B cell (primary cell): Measurements from ENCODE around the gene VEZT. TPM values are rescaled to one million over a fixed set of nuclear protein-coding genes. Genes with fewer than 3 reads are reported as not detected.

Experiments
- ATAC-seq: fragments of 200-7000 bp; cut with Tn5 transposase; one replicate; pipeline ENCODE4 v1.10.0; 2021; ENCODE audit warnings: low read depth, mild to moderate bottlenecking, moderate number of reproducible peaks, moderate library complexity
- CTCF ChIA-PET: fragments of 350-600 bp; sonication (Branson Sonifier 250); formaldehyde crosslinking; loops from one replicate; lab custom pipeline; 2021; ENCODE audit warnings: antibody characterized with exemption, inconsistent platforms; lab: Charles Lee
- POLR2A ChIA-PET: fragments of 350-600 bp; sonication (Branson Sonifier 250); formaldehyde crosslinking; loops from one replicate; lab custom pipeline; 2021; ENCODE audit warnings: antibody characterized with exemption; lab: Charles Lee
- DNase-seq: peaks from one replicate; pipeline ENCODE4 v3.0.0; 2013
- H2AFZ ChIP-seq: 2 replicates; pipeline ENCODE4 v1.6.1; 2012; ENCODE audit warnings: mild to moderate bottlenecking, low read depth, low read length; ENCODE audit not compliant: insufficient read depth, poor library complexity, severe bottlenecking
- H3K27ac ChIP-seq, 2 donors: 1 replicate in 1 of 2; 2 replicates in 1 of 2; pipeline ENCODE4 v1.5.1; 2012 to 2013; ENCODE audit warnings: low read length in 2 of 2, mild to moderate bottlenecking in 2 of 2, moderate library complexity in 1 of 2
- H3K27me3 ChIP-seq, 4 experiments: fragments of 200-600 bp in 1 of 4; sonication (generic) in 1 of 4; replicated peaks in 1 of 4; 1 replicate in 2 of 4; 2 replicates in 2 of 4; pipeline versions ENCODE4 v1.6.1 to v1.7.0; 2013 to 2016; ENCODE audit warnings: low read length in 3 of 4, mild to moderate bottlenecking in 2 of 4, mixed read lengths in 1 of 4, moderate library complexity in 1 of 4; ENCODE audit not compliant: insufficient read depth in 4 of 4, control insufficient read depth in 3 of 4; ENCODE audit errors: control extremely low read depth in 1 of 4
- H3K36me3 ChIP-seq, 2 experiments: replicated peaks in 1 of 2; 1 replicate in 1 of 2; 2 replicates in 1 of 2; pipeline versions ENCODE4 v1.6.1 to v1.7.1; 2013; ENCODE audit warnings: low read length in 1 of 2; ENCODE audit not compliant: insufficient read depth in 2 of 2, control insufficient read depth in 1 of 2; ENCODE audit errors: control extremely low read depth in 1 of 2, extremely low read depth in 1 of 2
- H3K4me1 ChIP-seq, 2 donors: fragments of 200-600 bp in 1 of 2; sonication (generic) in 1 of 2; 1 replicate in 1 of 2; 2 replicates in 1 of 2; pipeline versions ENCODE4 v1.5.1 to v1.6.1; 2013 to 2017; ENCODE audit warnings: low read length in 2 of 2; ENCODE audit not compliant: control insufficient read depth in 2 of 2, insufficient read depth in 2 of 2
- H3K4me2 ChIP-seq: replicated peaks from 2 replicates; pipeline ENCODE3; 2012; ENCODE audit warnings: mild to moderate bottlenecking, low read depth, low read length; ENCODE audit not compliant: poor library complexity, severe bottlenecking
- H3K4me3 ChIP-seq, 5 experiments: fragments of 200-600 bp in 1 of 5; sonication (generic) in 1 of 5; 1 replicate in 3 of 5; 2 replicates in 2 of 5; pipeline versions ENCODE4 v1.5.1 to v1.7.0; 2011 to 2016; ENCODE audit warnings: low read length in 4 of 5, mild to moderate bottlenecking in 4 of 5, low read depth in 2 of 5, control low read depth in 1 of 5, moderate library complexity in 1 of 5; ENCODE audit not compliant: insufficient read depth in 1 of 5; ENCODE audit errors: control extremely low read depth in 1 of 5, extremely low read depth in 1 of 5
- H3K79me2 ChIP-seq: fragments of 200-600 bp; sonication (generic); one replicate; pipeline ENCODE4 v1.6.0; 2016; ENCODE audit warnings: low read length; ENCODE audit not compliant: control insufficient read depth, insufficient read depth
- H3K9ac ChIP-seq: fragments of 200-600 bp; sonication (generic); 2 replicates; pipeline ENCODE4 v1.6.1; 2017; ENCODE audit warnings: mild to moderate bottlenecking, low read length, moderate library complexity
- H3K9me3 ChIP-seq, 3 donors: one replicate each; pipeline versions ENCODE4 v1.6.1 to v1.7.1; 2013; ENCODE audit warnings: low read length in 2 of 3; ENCODE audit not compliant: control insufficient read depth in 2 of 3, insufficient read depth in 1 of 3; ENCODE audit errors: control extremely low read depth in 1 of 3
- H4K20me1 ChIP-seq: 2 replicates; pipeline ENCODE4 v1.6.0; 2012; ENCODE audit warnings: mild to moderate bottlenecking, low read length; ENCODE audit not compliant: insufficient read depth, control insufficient read depth, poor library complexity, severe bottlenecking
- H3K27ac Mint-ChIP-seq: one replicate; pipeline ENCODE4 v1.8.0; 2021; ENCODE audit warnings: mixed read lengths
- H3K27me3 Mint-ChIP-seq: one replicate; pipeline ENCODE4 v1.8.0; 2021; ENCODE audit warnings: mixed read lengths
- H3K4me1 Mint-ChIP-seq: one replicate; pipeline ENCODE4 v1.8.0; 2021; ENCODE audit warnings: mixed read lengths
- H3K4me3 Mint-ChIP-seq: one replicate; pipeline ENCODE4 v1.8.0; 2021; ENCODE audit warnings: mixed read lengths
- H3K9me3 Mint-ChIP-seq: one replicate; pipeline ENCODE4 v1.8.0; 2022; ENCODE audit warnings: mixed read lengths; ENCODE audit not compliant: insufficient read depth
- EZH2 ChIP-seq: IDR thresholded peaks from 2 replicates; pipeline ENCODE4 v1.6.1; 2012; ENCODE audit warnings: borderline replicate concordance, low read depth, mild to moderate bottlenecking, moderate library complexity, low read length; ENCODE audit not compliant: insufficient read depth, poor library complexity, severe bottlenecking
- WGBS: methylation state at CpG from one replicate; pipeline ENCODE4 v1.1.5; 2013; ENCODE audit warnings: missing lambda C conversion rate; ENCODE audit not compliant: insufficient coverage; 5-methylcytosine and 5-hydroxymethylcytosine counted together
- intact Hi-C: fragments of 100-400 bp; cut with micrococcal nuclease; formaldehyde crosslinking; loops from one replicate; pipeline ENCODE4 v1.10.0; 2022
- polyA plus RNA-seq: library from polyadenylated mRNA; depleted of rRNA; stranded (reverse); fragments of >200 nt; gene quantifications from 2 replicates; pipeline ENCODE4 v1.2.3, GENCODE V29; 2012
- total RNA-seq, 2 donors: library from RNA; stranded (reverse); fragments of 120-200 nt in 1 of 2; gene quantifications; 1 replicate in 1 of 2; 2 replicates in 1 of 2; pipeline versions ENCODE4 v1.2.3 to v1.2.4, GENCODE V29; 2013 to 2022
- TF ChIP-seq, protein P1 (sequence below): fragments of 200-600 bp; IDR thresholded peaks from one replicate; pipeline ENCODE4 v1.8.0; 2022; ENCODE audit warnings: antibody characterized with exemption, mild to moderate bottlenecking

Gene VEZT
- total and polyA plus RNA-seq, 2 donors (not counting 1 experiment from before 2014, with no cell fraction given) = 19.9 to 61.8 TPM

GRCh38 chr12:95269892-95270291 lies 52.3 kb downstream of the VEZT start:
- Histone ChIP-seq H3K9ac (no peak overlapping the region), H3K4me2 (no peak overlapping the region), H3K27me3 (no peaks in the 10 kb centered on the region), H3K36me3 (peaks cover 20 to 45% of the 10 kb centered on the region in 2 experiments), H3K9me3 (no peaks in the 10 kb centered on the region), H2AFZ (no peak overlapping the region), H4K20me1 (no peaks in the 10 kb centered on the region), H3K4me3 (no peak overlapping the region), H3K4me1 (no peaks in the 10 kb centered on the region), H3K27ac (no peak overlapping the region), H3K79me2 (no peaks in the 10 kb centered on the region)
- no peaks in the 10 kb centered on the region for H3K9me3 Mint-ChIP-seq
- H3K27me3 Mint-ChIP-seq = no peaks in the 10 kb centered on the region
- no peaks in the 10 kb centered on the region for H3K4me1 Mint-ChIP-seq
- CTCF ChIA-PET = no interaction called here
- WGBS = no CpG with 5 or more reads among the region's 3 CpGs
- intact Hi-C loops = no loop called here
- ATAC-seq (no peak), DNase-seq (no peak)
- no peak for TF ChIP-seq EZH2
- TF ChIP-seq, protein P1, sequence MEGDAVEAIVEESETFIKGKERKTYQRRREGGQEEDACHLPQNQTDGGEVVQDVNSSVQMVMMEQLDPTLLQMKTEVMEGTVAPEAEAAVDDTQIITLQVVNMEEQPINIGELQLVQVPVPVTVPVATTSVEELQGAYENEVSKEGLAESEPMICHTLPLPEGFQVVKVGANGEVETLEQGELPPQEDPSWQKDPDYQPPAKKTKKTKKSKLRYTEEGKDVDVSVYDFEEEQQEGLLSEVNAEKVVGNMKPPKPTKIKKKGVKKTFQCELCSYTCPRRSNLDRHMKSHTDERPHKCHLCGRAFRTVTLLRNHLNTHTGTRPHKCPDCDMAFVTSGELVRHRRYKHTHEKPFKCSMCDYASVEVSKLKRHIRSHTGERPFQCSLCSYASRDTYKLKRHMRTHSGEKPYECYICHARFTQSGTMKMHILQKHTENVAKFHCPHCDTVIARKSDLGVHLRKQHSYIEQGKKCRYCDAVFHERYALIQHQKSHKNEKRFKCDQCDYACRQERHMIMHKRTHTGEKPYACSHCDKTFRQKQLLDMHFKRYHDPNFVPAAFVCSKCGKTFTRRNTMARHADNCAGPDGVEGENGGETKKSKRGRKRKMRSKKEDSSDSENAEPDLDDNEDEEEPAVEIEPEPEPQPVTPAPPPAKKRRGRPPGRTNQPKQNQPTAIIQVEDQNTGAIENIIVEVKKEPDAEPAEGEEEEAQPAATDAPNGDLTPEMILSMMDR = no peak
- POLR2A ChIA-PET = no interaction called here
- H3K27ac Mint-ChIP-seq = no peak overlapping the region
- no peak overlapping the region for H3K4me3 Mint-ChIP-seq

- Mint-ChIP-seq H3K27me3 (no peaks in the 10 kb centered on the region), H3K27ac (no peak overlapping the region), H3K9me3 (no peaks in the 10 kb centered on the region), H3K4me3 (no peak overlapping the region), H3K4me1 (no peaks in the 10 kb centered on the region)
- intact Hi-C loops = no loop called here
- Histone ChIP-seq H3K9ac (no peak overlapping the region), H3K27me3 (no peaks in the 10 kb centered on the region), H2AFZ (no peak overlapping the region), H3K4me3 (no peak overlapping the region), H3K4me1 (no peaks in the 10 kb centered on the region), H3K27ac (no peak overlapping the region), H3K36me3 (peaks cover 16 to 48% of the 10 kb centered on the region in 2 experiments), H4K20me1 (no peaks in the 10 kb centered on the region), H3K4me2 (no peak overlapping the region), H3K79me2 (no peaks in the 10 kb centered on the region), H3K9me3 (no peaks in the 10 kb centered on the region)
- CTCF ChIA-PET = no interaction called here
- POLR2A ChIA-PET = no interaction called here
- ATAC-seq (no peak), DNase-seq (no peak)
- TF ChIP-seq, protein P1 = no peak
- no peak for TF ChIP-seq EZH2
- 100% methylated on average over 2 of the region's 2 CpGs for WGBS
Measured at GRCh38 chr12:95271465-95271864, 53.9 kb downstream of the VEZT start.
